ENCODE results near the gene SNAPC4. TPM values are rescaled to one million over a fixed set of nuclear protein-coding genes. Genes with fewer than 3 reads are reported as not detected.

Gene SNAPC4
- total RNA-seq, 1 experiment from 2014 or later, result 10.8 TPM

DNA sequence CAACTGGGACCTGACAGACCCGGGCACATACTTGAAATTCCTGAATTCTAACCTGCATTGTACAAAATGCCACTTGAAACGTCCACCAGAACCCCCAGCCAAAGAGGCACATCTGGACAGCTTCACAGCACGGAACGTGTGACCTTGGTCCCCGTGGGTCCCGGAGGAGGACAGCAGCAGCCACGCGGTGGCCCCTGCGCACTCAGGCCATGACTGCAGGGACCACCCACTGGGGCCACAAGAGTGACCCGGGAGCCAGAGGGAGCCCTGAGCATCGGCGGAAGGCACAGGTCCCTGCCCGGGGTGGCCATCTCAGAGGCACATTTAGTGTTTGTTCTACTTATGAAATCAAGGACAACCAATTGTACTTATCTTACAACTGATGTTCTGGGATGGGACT lies 2.1 kb upstream of the SNAPC4 start:
- H3K9me3 ChIP-seq (ENCODE audit: control insufficient read depth, insufficient read depth, low read depth, low read length), result no peaks in the 10 kb centered on the region
- POLR2A ChIA-PET, result no interaction called here
- DNase-seq (ENCODE audit: low read depth, low spot score) (no peak), ATAC-seq (no peak)
- peaks cover 9% of the 10 kb centered on the region; the same call in 1 of the 2 replicates for H3K4me1 ChIP-seq (ENCODE audit: control insufficient read depth, insufficient read depth, low read length)
- no peak overlapping the region for H3K27ac ChIP-seq (ENCODE audit: low read length)
- intact Hi-C loops (cut with micrococcal nuclease; ENCODE audit: unreplicated experiment) (no loop called here), in situ Hi-C loops (cut with HindIII; ENCODE audit: low pct_unique_long_range_greater_than_20kb, low sequenced_read_pairs) (no loop called here)
- no peaks in the 10 kb centered on the region for H3K27me3 ChIP-seq (ENCODE audit: control insufficient read depth, insufficient read depth, low read length)
- TF ChIP-seq TCF7L2 (IDR thresholded peaks at IDR 0.05; ENCODE audit: low read depth, low read length) (no peak), CTCF (IDR thresholded peaks at IDR 0.05) (no peak), POLR2AphosphoS5 (IDR thresholded peaks at IDR 0.05; ENCODE audit: low read depth, low read length) (no peak), SIN3A (IDR thresholded peaks at IDR 0.05; ENCODE audit: borderline replicate concordance, insufficient read depth, low read depth, low read length) (no peak)
- CTCF ChIA-PET, result no interaction called here
- H3K4me3 ChIP-seq (ENCODE audit: low read depth in 2 of 2, low read length in 2 of 2), result no peak overlapping the region
- H3K36me3 ChIP-seq (ENCODE audit: control insufficient read depth, insufficient read depth, low read length), result peaks cover 2% of the 10 kb centered on the region
- TSS peak; percentile 53 for BruUV-seq (replicated peaks)

DNA sequence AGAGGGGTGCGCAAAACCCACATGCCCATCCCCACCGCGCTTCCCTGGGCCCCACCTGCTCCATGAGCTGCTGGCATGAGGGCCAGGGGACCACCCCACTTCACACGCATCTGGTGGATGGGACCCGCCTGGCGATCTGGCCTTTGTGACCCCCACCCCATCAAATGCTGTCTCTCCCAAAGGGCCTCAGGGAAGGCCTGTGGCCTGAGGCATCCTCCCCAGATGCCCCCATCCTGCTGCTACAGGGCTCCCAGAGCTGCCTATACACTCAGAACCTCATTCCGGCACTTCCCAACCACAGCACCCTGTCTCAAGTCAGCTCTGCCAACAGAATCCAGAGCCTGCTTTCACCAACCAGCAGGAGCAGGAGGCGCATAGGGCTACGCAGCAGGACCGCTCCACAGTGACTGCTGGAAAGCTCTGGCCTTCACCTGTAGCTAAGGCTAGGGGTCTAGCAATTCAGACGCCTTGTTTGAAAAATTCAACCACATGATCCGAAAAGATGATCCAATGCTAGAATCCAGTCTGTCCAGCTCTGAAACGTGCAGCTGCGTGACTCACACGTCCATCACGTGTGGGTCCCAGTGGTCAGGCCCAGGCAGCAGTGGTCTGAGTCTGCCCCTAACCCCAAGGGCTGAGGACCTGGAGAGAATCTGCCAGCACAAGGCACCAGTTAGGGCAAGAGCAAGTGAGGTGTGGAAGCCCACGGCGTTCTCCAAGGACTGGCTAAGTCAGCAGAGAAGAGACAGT lies 1.4 kb upstream of the SNAPC4 start:
- Histone ChIP-seq H3K36me3 (ENCODE audit: control insufficient read depth, insufficient read depth, low read length) (peaks cover 2% of the 10 kb centered on the region), H3K4me3 (ENCODE audit: low read depth in 2 of 2, low read length in 2 of 2) (no peak overlapping the region), H3K27me3 (ENCODE audit: control insufficient read depth, insufficient read depth, low read length) (no peaks in the 10 kb centered on the region), H3K9me3 (ENCODE audit: control insufficient read depth, insufficient read depth, low read depth, low read length) (no peaks in the 10 kb centered on the region), H3K27ac (ENCODE audit: low read length) (no peak overlapping the region), H3K4me1 (ENCODE audit: control insufficient read depth, insufficient read depth, low read length) (peaks cover 9% of the 10 kb centered on the region; the same call in 1 of the 2 replicates)
- TF ChIP-seq POLR2AphosphoS5 (IDR thresholded peaks at IDR 0.05; ENCODE audit: low read depth, low read length), result peak; percentile 38; the same call in 1 of the 2 replicates
- TF ChIP-seq TCF7L2 (IDR thresholded peaks at IDR 0.05; ENCODE audit: low read depth, low read length), result no peak
- TF ChIP-seq, protein P1, sequence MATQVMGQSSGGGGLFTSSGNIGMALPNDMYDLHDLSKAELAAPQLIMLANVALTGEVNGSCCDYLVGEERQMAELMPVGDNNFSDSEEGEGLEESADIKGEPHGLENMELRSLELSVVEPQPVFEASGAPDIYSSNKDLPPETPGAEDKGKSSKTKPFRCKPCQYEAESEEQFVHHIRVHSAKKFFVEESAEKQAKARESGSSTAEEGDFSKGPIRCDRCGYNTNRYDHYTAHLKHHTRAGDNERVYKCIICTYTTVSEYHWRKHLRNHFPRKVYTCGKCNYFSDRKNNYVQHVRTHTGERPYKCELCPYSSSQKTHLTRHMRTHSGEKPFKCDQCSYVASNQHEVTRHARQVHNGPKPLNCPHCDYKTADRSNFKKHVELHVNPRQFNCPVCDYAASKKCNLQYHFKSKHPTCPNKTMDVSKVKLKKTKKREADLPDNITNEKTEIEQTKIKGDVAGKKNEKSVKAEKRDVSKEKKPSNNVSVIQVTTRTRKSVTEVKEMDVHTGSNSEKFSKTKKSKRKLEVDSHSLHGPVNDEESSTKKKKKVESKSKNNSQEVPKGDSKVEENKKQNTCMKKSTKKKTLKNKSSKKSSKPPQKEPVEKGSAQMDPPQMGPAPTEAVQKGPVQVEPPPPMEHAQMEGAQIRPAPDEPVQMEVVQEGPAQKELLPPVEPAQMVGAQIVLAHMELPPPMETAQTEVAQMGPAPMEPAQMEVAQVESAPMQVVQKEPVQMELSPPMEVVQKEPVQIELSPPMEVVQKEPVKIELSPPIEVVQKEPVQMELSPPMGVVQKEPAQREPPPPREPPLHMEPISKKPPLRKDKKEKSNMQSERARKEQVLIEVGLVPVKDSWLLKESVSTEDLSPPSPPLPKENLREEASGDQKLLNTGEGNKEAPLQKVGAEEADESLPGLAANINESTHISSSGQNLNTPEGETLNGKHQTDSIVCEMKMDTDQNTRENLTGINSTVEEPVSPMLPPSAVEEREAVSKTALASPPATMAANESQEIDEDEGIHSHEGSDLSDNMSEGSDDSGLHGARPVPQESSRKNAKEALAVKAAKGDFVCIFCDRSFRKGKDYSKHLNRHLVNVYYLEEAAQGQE (IDR thresholded peaks at IDR 0.05; ENCODE audit: insufficient read depth in 1 of 2, low read depth in 2 of 2, low read length in 1 of 2), result no peak
- no peak for TF ChIP-seq SIN3A (IDR thresholded peaks at IDR 0.05; ENCODE audit: borderline replicate concordance, insufficient read depth, low read depth, low read length)
- intact Hi-C loops (cut with micrococcal nuclease; ENCODE audit: unreplicated experiment), result no loop called here
- POLR2A ChIA-PET, result no interaction called here
- DNase-seq (ENCODE audit: low read depth, low spot score), result no peak
- ATAC-seq, result no peak
- CTCF ChIA-PET, result interaction anchor here (0.6 to 0.7 kb wide), 2 partner anchors 56 to 62 kb away, joined by 3 read pairs; no protein-coding TSS in a partner anchor
- in situ Hi-C loops (cut with HindIII; ENCODE audit: low pct_unique_long_range_greater_than_20kb, low sequenced_read_pairs), result no loop called here
- BruUV-seq (replicated peaks), result no TSS peak
